GM21367 (cell line): ENCODE data around the gene GALNT10.

ENCODE experiments used
- ATAC-seq: cut with Tn5 transposase; IDR thresholded peaks from one replicate; pipeline ENCODE4 v1.9.1; 2021; ENCODE audit not compliant: unreplicated experiment

GALNT10 gene

GRCh38 chr5:154262342-154262741, 71.8 kb downstream of the GALNT10 start:
- ATAC-seq = no peak

- no peak for ATAC-seq
These were observed 74.1 kb downstream of the GALNT10 start for GRCh38 chr5:154264549-154265196.

GRCh38 chr5:154265197-154265773, 74.8 kb downstream of the GALNT10 start:
- ATAC-seq = no peak

- no peak for ATAC-seq
These were observed 77.0 kb downstream of the GALNT10 start for GRCh38 chr5:154267516-154267915.

GRCh38 chr5:154268073-154268472, 77.5 kb downstream of the GALNT10 start:
- ATAC-seq = no peak

- ATAC-seq = no peak
These were observed 78.9 kb downstream of the GALNT10 start for GRCh38 chr5:154269414-154269813.

- no peak for ATAC-seq
These were observed 80.9 kb downstream of the GALNT10 start for GRCh38 chr5:154271466-154271865.

GRCh38 chr5:154271936-154272514, 81.5 kb downstream of the GALNT10 start:
- no peak for ATAC-seq

GRCh38 chr5:154273028-154273617, 82.6 kb downstream of the GALNT10 start:
- ATAC-seq = peak; percentile 77

GRCh38 chr5:154273963-154274827, 83.7 kb downstream of the GALNT10 start:
- no peak for ATAC-seq

GRCh38 chr5:154274828-154275185, 84.3 kb downstream of the GALNT10 start:
- no peak for ATAC-seq

- ATAC-seq = no peak
These were observed 85.0 kb downstream of the GALNT10 start for GRCh38 chr5:154275566-154275965.

- no peak for ATAC-seq
These were observed 85.9 kb downstream of the GALNT10 start for GRCh38 chr5:154276261-154276972.

GRCh38 chr5:154276973-154277331, 86.4 kb downstream of the GALNT10 start:
- ATAC-seq = no peak

GRCh38 chr5:154277499-154277898, 87.0 kb downstream of the GALNT10 start:
- ATAC-seq = no peak

GRCh38 chr5:154278186-154278585, 87.7 kb downstream of the GALNT10 start:
- ATAC-seq = no peak

- peak; percentile 50 for ATAC-seq
These were observed 88.4 kb downstream of the GALNT10 start for GRCh38 chr5:154278908-154279307.

- ATAC-seq = peak; percentile 89
These were observed 93.9 kb downstream of the GALNT10 start for GRCh38 chr5:154284433-154284832.

GRCh38 chr5:154285661-154286408, 95.3 kb downstream of the GALNT10 start:
- ATAC-seq = no peak

GRCh38 chr5:154286557-154286956, 96.0 kb downstream of the GALNT10 start:
- no peak for ATAC-seq
